IPS-NIHi7 (cell line): ENCODE measurements around the gene CROCC.
"Not testable (repeated sequence)": the region's sequence is repeated elsewhere in the genome, so short reads cannot be mapped to it uniquely, and the experiment has no call there.

Source experiments
- DNase-seq: peaks from one replicate; pipeline ENCODE4 v3.0.0; 2012; ENCODE audit warnings: mixed read lengths; ENCODE audit errors: extremely low spot score

Gene CROCC

GRCh38 chr1:16914928-16915626 lies 6.7 kb upstream of the CROCC start:
- DNase-seq, result not testable (repeated sequence)

GRCh38 chr1:16915627-16915973 lies 6.1 kb upstream of the CROCC start:
- no peak for DNase-seq

- not testable (repeated sequence) for DNase-seq
These were observed 5.5 kb upstream of the CROCC start for GRCh38 chr1:16916036-16916880.

- DNase-seq, result no peak
These were observed 3.4 kb upstream of the CROCC start for GRCh38 chr1:16918371-16918770.

- not testable (repeated sequence) for DNase-seq
These were observed 2.6 kb upstream of the CROCC start for GRCh38 chr1:16918936-16919665.

GRCh38 chr1:16920951-16921350 lies 780 bp upstream of the CROCC start:
- no peak for DNase-seq

- no peak for DNase-seq
These were observed 735 bp downstream of the CROCC start for GRCh38 chr1:16922466-16922865.

GRCh38 chr1:16922885-16923431 lies 1.2 kb downstream of the CROCC start:
- DNase-seq, result no peak

- no peak for DNase-seq
These were observed 2.6 kb downstream of the CROCC start for GRCh38 chr1:16924216-16924918.

- no peak for DNase-seq
These were observed 3.3 kb downstream of the CROCC start for GRCh38 chr1:16924919-16925477.

- DNase-seq, result no peak
These were observed 4.1 kb downstream of the CROCC start for GRCh38 chr1:16925635-16926490.

- DNase-seq, result peak; percentile 62
These were observed 4.9 kb downstream of the CROCC start for GRCh38 chr1:16926491-16927073.

- no peak for DNase-seq
These were observed 5.5 kb downstream of the CROCC start for GRCh38 chr1:16927256-16927655.

GRCh38 chr1:16927711-16928485 lies 6.2 kb downstream of the CROCC start:
- DNase-seq, result no peak

- not testable (repeated sequence) for DNase-seq
These were observed 7.7 kb downstream of the CROCC start for GRCh38 chr1:16929146-16930041.

- DNase-seq, result not testable (repeated sequence)
These were observed 9.6 kb downstream of the CROCC start for GRCh38 chr1:16931206-16931934.

GRCh38 chr1:16933945-16934344 lies 12.2 kb downstream of the CROCC start:
- DNase-seq, result not testable (repeated sequence)
